HG03095 (cell line): ENCODE results near the gene NAA25.

Source experiments
- ATAC-seq: cut with Tn5 transposase; IDR thresholded peaks from one replicate; pipeline ENCODE4 v1.9.1; 2021; ENCODE audit warnings: moderate library complexity; ENCODE audit not compliant: unreplicated experiment

Gene NAA25

GRCh38 chr12:111980598-111980997 lies 128.0 kb downstream of the NAA25 start:
- no peak for ATAC-seq

- ATAC-seq, result no peak
Observed at GRCh38 chr12:111978545-111978944, 130.0 kb downstream of the NAA25 start.

GRCh38 chr12:111976860-111977259 lies 131.7 kb downstream of the NAA25 start:
- ATAC-seq, result no peak
